Common myeloid progenitor, CD34-positive (primary cell): ENCODE measurements around the gene GPM6B. TPM values are rescaled to one million over a fixed set of nuclear protein-coding genes. Genes with fewer than 3 reads are reported as not detected.

Source experiments
- CTCF ChIA-PET: fragments of 350-600 bp; sonication (Branson Sonifier 250); formaldehyde crosslinking; loops from one replicate; lab custom pipeline; 2021; ENCODE audit warnings: antibody characterized with exemption; lab: Charles Lee
- POLR2A ChIA-PET: fragments of 350-600 bp; sonication (Branson Sonifier 250); formaldehyde crosslinking; loops from one replicate; lab custom pipeline; 2021; ENCODE audit warnings: antibody characterized with exemption; lab: Charles Lee
- DNase-seq, 3 donors: peaks; one replicate each; pipeline versions ENCODE4 v3.0.0 to v3.0.0-alpha.2; 2013
- H3K27ac ChIP-seq, 2 experiments: 1 replicate in 1 of 2; 2 replicates in 1 of 2; pipeline ENCODE4 v1.7.0; 2013; ENCODE audit warnings: inconsistent platforms in 2 of 2, low read length in 2 of 2, mild to moderate bottlenecking in 2 of 2, low read depth in 1 of 2, moderate library complexity in 1 of 2; ENCODE audit not compliant: severe bottlenecking in 2 of 2, insufficient read depth in 1 of 2, poor library complexity in 1 of 2
- H3K27me3 ChIP-seq, 5 experiments: replicated peaks in 2 of 5; 1 replicate in 3 of 5; 2 replicates in 2 of 5; pipeline versions ENCODE4 v1.6.1 to v1.7.0; 2013; ENCODE audit warnings: low read length in 4 of 5, mild to moderate bottlenecking in 2 of 5, moderate library complexity in 2 of 5, inconsistent platforms in 1 of 5; ENCODE audit not compliant: insufficient read depth in 5 of 5, control insufficient read depth in 4 of 5
- H3K36me3 ChIP-seq, 4 experiments: 1 replicate in 2 of 4; 2 replicates in 2 of 4; pipeline versions ENCODE4 v1.6.1 to v1.7.0; 2013; ENCODE audit warnings: low read length in 3 of 4, control low read depth in 1 of 4, mild to moderate bottlenecking in 1 of 4; ENCODE audit not compliant: control insufficient read depth in 4 of 4, insufficient read depth in 4 of 4
- H3K4me1 ChIP-seq, 4 experiments: 1 replicate in 3 of 4; 2 replicates in 1 of 4; pipeline versions ENCODE4 v1.6.1 to v1.7.1; 2013; ENCODE audit warnings: low read length in 3 of 4, mild to moderate bottlenecking in 3 of 4, control low read depth in 1 of 4, inconsistent platforms in 1 of 4, moderate library complexity in 1 of 4; ENCODE audit not compliant: control insufficient read depth in 4 of 4, insufficient read depth in 4 of 4; ENCODE audit errors: control extremely low read depth in 1 of 4
- H3K4me3 ChIP-seq, 7 experiments: 1 replicate in 4 of 7; 2 replicates in 3 of 7; pipeline versions ENCODE4 v1.5.1 to v1.7.0; 2013; ENCODE audit warnings: mild to moderate bottlenecking in 7 of 7, low read length in 6 of 7, moderate library complexity in 6 of 7, inconsistent platforms in 2 of 7, low read depth in 2 of 7, control low read depth in 1 of 7; ENCODE audit not compliant: insufficient read depth in 4 of 7, control insufficient read depth in 1 of 7; ENCODE audit errors: extremely low read depth in 1 of 7
- H3K9me3 ChIP-seq, 5 experiments: 1 replicate in 4 of 5; 2 replicates in 1 of 5; pipeline versions ENCODE4 v1.6.1 to v1.7.1; 2013; ENCODE audit warnings: low read length in 4 of 5, mild to moderate bottlenecking in 2 of 5, inconsistent platforms in 1 of 5, low read depth in 1 of 5, moderate library complexity in 1 of 5; ENCODE audit not compliant: control insufficient read depth in 4 of 5, insufficient read depth in 2 of 5; ENCODE audit errors: control extremely low read depth in 1 of 5
- WGBS: methylation state at CpG from one replicate; pipeline ENCODE4 v1.1.5; 2013; ENCODE audit not compliant: insufficient coverage; 5-methylcytosine and 5-hydroxymethylcytosine counted together
- polyA plus RNA-seq: library from polyadenylated mRNA; unstranded; fragments of 120-200 nt; gene quantifications from one replicate; pipeline ENCODE4 v1.2.1, GENCODE V29; 2013

The GPM6B gene
- 2.1 TPM for polyA plus RNA-seq

GRCh38 chrX:13816643-13817627 lies at the start of gene GPM6B:
Gene GPM6B, minus strand, starts transcription at chrX:13817093. Its CDS starts 189 bp downstream, at chrX:13816904.
- H3K27me3 ChIP-seq, result peaks cover 0 to 15% (median 0%) of the 10 kb centered on the region in 5 experiments
- ChIA-PET CTCF (no interaction called here), POLR2A (no interaction called here)
- H3K9me3 ChIP-seq, result no peaks in the 10 kb centered on the region
- no peak within 1 kb of the TSS for H3K27ac ChIP-seq
- H3K36me3 ChIP-seq, result no peaks in the 10 kb centered on the region
- no peak within 1 kb of the TSS for H3K4me3 ChIP-seq
- no peaks in the 10 kb centered on the region for H3K4me1 ChIP-seq
- 44% methylated on average over 8 of the region's 19 CpGs for WGBS
- DNase-seq, result no peak

- H3K4me3 ChIP-seq, result no peak overlapping the region
- CTCF ChIA-PET, result no interaction called here
- 66% methylated on average over 7 of the region's 7 CpGs for WGBS
- H3K27ac ChIP-seq, result no peak overlapping the region
- no peaks in the 10 kb centered on the region for H3K4me1 ChIP-seq
- DNase-seq, result no peak
- no peaks in the 10 kb centered on the region for H3K36me3 ChIP-seq
- POLR2A ChIA-PET, result no interaction called here
- no peaks in the 10 kb centered on the region for H3K9me3 ChIP-seq
- H3K27me3 ChIP-seq, result peaks cover 0 to 14% (median 0%) of the 10 kb centered on the region in 5 experiments
These were observed 47.4 kb upstream of the GPM6B start for GRCh38 chrX:13864264-13864663.

GRCh38 chrX:13863324-13863723 lies 46.4 kb upstream of the GPM6B start:
- peaks cover 0 to 14% (median 0%) of the 10 kb centered on the region in 5 experiments for H3K27me3 ChIP-seq
- CTCF ChIA-PET, result no interaction called here
- 94% methylated on average over 2 of the region's 3 CpGs for WGBS
- no peak overlapping the region for H3K27ac ChIP-seq
- no peak for DNase-seq
- H3K9me3 ChIP-seq, result no peaks in the 10 kb centered on the region
- POLR2A ChIA-PET, result no interaction called here
- no peaks in the 10 kb centered on the region for H3K4me1 ChIP-seq
- H3K4me3 ChIP-seq, result no peak overlapping the region
- no peaks in the 10 kb centered on the region for H3K36me3 ChIP-seq

- no peaks in the 10 kb centered on the region for H3K4me1 ChIP-seq
- ChIA-PET POLR2A (no interaction called here), CTCF (no interaction called here)
- WGBS, result no CpG with 5 or more reads among the region's 1 CpG
- H3K27ac ChIP-seq, result no peak overlapping the region
- H3K9me3 ChIP-seq, result no peaks in the 10 kb centered on the region
- peaks cover 0 to 3% (median 0%) of the 10 kb centered on the region in 5 experiments for H3K27me3 ChIP-seq
- DNase-seq, result no peak
- no peaks in the 10 kb centered on the region for H3K36me3 ChIP-seq
- no peak overlapping the region for H3K4me3 ChIP-seq
These were observed 42.8 kb upstream of the GPM6B start for GRCh38 chrX:13859724-13860123.

- no peak overlapping the region for H3K27ac ChIP-seq
- peaks cover 0 to 3% (median 0%) of the 10 kb centered on the region in 5 experiments for H3K27me3 ChIP-seq
- no peaks in the 10 kb centered on the region for H3K36me3 ChIP-seq
- no peak for DNase-seq
- ChIA-PET CTCF (no interaction called here), POLR2A (no interaction called here)
- 100% methylated on average over 2 of the region's 2 CpGs for WGBS
- H3K4me3 ChIP-seq, result no peak overlapping the region
- H3K4me1 ChIP-seq, result no peaks in the 10 kb centered on the region
- H3K9me3 ChIP-seq, result no peaks in the 10 kb centered on the region
These were observed 40.9 kb upstream of the GPM6B start for GRCh38 chrX:13857804-13858203.

GRCh38 chrX:13855689-13856450 lies 39.0 kb upstream of the GPM6B start:
- no peaks in the 10 kb centered on the region for H3K4me1 ChIP-seq
- WGBS, result 100% methylated on average over 1 of the region's 1 CpG
- DNase-seq, result no peak

GRCh38 chrX:13854003-13854402 lies 37.1 kb upstream of the GPM6B start:
- Histone ChIP-seq H3K9me3 (peaks cover 0 to 3% (median 0%) of the 10 kb centered on the region in 5 experiments), H3K4me1 (no peaks in the 10 kb centered on the region), H3K27me3 (no peaks in the 10 kb centered on the region), H3K27ac (no peak overlapping the region), H3K36me3 (no peaks in the 10 kb centered on the region), H3K4me3 (no peak overlapping the region)
- ChIA-PET CTCF (no interaction called here), POLR2A (no interaction called here)
- DNase-seq, result no peak
- WGBS, result 86% methylated on average over 2 of the region's 2 CpGs

More at GRCh38 chrX:13855689-13856450, 39.0 kb upstream of the GPM6B start:
- Histone ChIP-seq H3K27me3 (no peaks in the 10 kb centered on the region), H3K9me3 (no peaks in the 10 kb centered on the region), H3K36me3 (no peaks in the 10 kb centered on the region), H3K27ac (no peak overlapping the region), H3K4me3 (no peak overlapping the region)
- ChIA-PET CTCF (no interaction called here), POLR2A (no interaction called here)
